NCI-H2081 treated with DMSO at 0.1 percent for 48 hours (cell line): ENCODE data around the gene SNX5.

ENCODE experiments used
- DNase-seq: peaks from one replicate; lab custom pipeline; 2025; lab: John Stamatoyannopoulos, UW

The SNX5 gene

GRCh38 chr20:17992847-17993513, 24.4 kb upstream of the SNX5 start:
- DNase-seq: peak; percentile 32

GRCh38 chr20:17992224-17992637, 23.6 kb upstream of the SNX5 start:
- DNase-seq: no peak

- no peak for DNase-seq
Observed at GRCh38 chr20:17990278-17990972, 21.8 kb upstream of the SNX5 start.

- no peak for DNase-seq
Observed at GRCh38 chr20:17987988-17988387, 19.4 kb upstream of the SNX5 start.

GRCh38 chr20:17985388-17986018, 16.9 kb upstream of the SNX5 start:
- DNase-seq: no peak

- DNase-seq: no peak
Observed at GRCh38 chr20:17976305-17976704, 7.7 kb upstream of the SNX5 start.

- DNase-seq: no peak
Observed at GRCh38 chr20:17972121-17972520, 3.5 kb upstream of the SNX5 start.

- no peak for DNase-seq
Observed at GRCh38 chr20:17971300-17972013, 2.9 kb upstream of the SNX5 start.

GRCh38 chr20:17969884-17970409, 1.4 kb upstream of the SNX5 start:
- no peak for DNase-seq

GRCh38 chr20:17969278-17969883, 787 bp upstream of the SNX5 start:
- DNase-seq: no peak

GRCh38 chr20:17967521-17968365, 851 bp downstream of the SNX5 start:
- DNase-seq: no peak

- DNase-seq: no peak
Observed at GRCh38 chr20:17966432-17967310, 1.9 kb downstream of the SNX5 start.

- DNase-seq: no peak
Observed at GRCh38 chr20:17965042-17965697, 3.4 kb downstream of the SNX5 start.

- no peak for DNase-seq
Observed at GRCh38 chr20:17964632-17965031, 4.0 kb downstream of the SNX5 start.

- DNase-seq: no peak
Observed at GRCh38 chr20:17964073-17964472, 4.5 kb downstream of the SNX5 start.

- DNase-seq: no peak
Observed at GRCh38 chr20:17963114-17963897, 5.3 kb downstream of the SNX5 start.

- DNase-seq: no peak
Observed at GRCh38 chr20:17961587-17961940, 7.0 kb downstream of the SNX5 start.

- no peak for DNase-seq
Observed at GRCh38 chr20:17960927-17961586, 7.5 kb downstream of the SNX5 start.
